HepG2 (cell line): Measurements from ENCODE around the gene GGA3. TPM values are rescaled to one million over a fixed set of nuclear protein-coding genes. Genes with fewer than 3 reads are reported as not detected.

Experiments used
- ARID4A ChIP-seq: sonication (generic); formaldehyde crosslinking; IDR thresholded peaks from 2 replicates; pipeline ENCODE4 v1.5.0; 2020; ENCODE audit warnings: mild to moderate bottlenecking, missing genetic modification reagents, borderline replicate concordance
- ATF4 ChIP-seq, 2 experiments: fragments of 450-650 bp in 1 of 2; sonication (generic) in 1 of 2; formaldehyde crosslinking; IDR thresholded peaks; 2 replicates each; pipeline versions ENCODE4 v1.5.0 to v1.8.0; 2020 to 2022; ENCODE audit warnings: mild to moderate bottlenecking in 1 of 2, missing genetic modification reagents in 1 of 2
- BRF2 ChIP-seq: sonication (generic); formaldehyde crosslinking; IDR thresholded peaks from 2 replicates; pipeline ENCODE4 v1.8.1; 2022; ENCODE audit warnings: mild to moderate bottlenecking, missing genetic modification reagents
- GATA4 ChIP-seq: sonication (generic); IDR thresholded peaks from 2 replicates; pipeline ENCODE4 v1.6.1; 2016; ENCODE audit warnings: antibody characterized with exemption, low read depth, borderline replicate concordance
- NFAT5 ChIP-seq: sonication (generic); formaldehyde crosslinking; IDR thresholded peaks from 2 replicates; pipeline ENCODE4 v1.4.0; 2020; ENCODE audit warnings: missing genetic modification reagents
- PHF21A ChIP-seq: sonication (generic); formaldehyde crosslinking; IDR thresholded peaks from 2 replicates; pipeline ENCODE4 v1.5.0; 2020; ENCODE audit warnings: mild to moderate bottlenecking, missing genetic modification reagents
- SRY ChIP-seq: sonication (generic); formaldehyde crosslinking; IDR thresholded peaks from 2 replicates; pipeline ENCODE4 v1.8.0; 2022; ENCODE audit warnings: mild to moderate bottlenecking, missing genetic modification reagents
- SYNCRIP ChIP-seq: fragments of 200-400 bp; formaldehyde crosslinking; IDR thresholded peaks from 2 replicates; pipeline ENCODE4 v1.6.1; 2018; ENCODE audit warnings: mild to moderate bottlenecking, low read depth, low read length; ENCODE audit not compliant: insufficient read depth
- TCF12 ChIP-seq, 2 experiments: fragments of 450-650 bp in 1 of 2; sonication (generic) in 1 of 2; formaldehyde crosslinking in 1 of 2; IDR thresholded peaks; 2 replicates each; pipeline versions ENCODE4 v1.6.1 to v1.8.0; 2017 to 2022; ENCODE audit warnings: antibody characterized with exemption in 1 of 2, mild to moderate bottlenecking in 1 of 2, missing genetic modification reagents in 1 of 2, moderate library complexity in 1 of 2
- ZNF354B ChIP-seq: sonication (generic); formaldehyde crosslinking; IDR thresholded peaks from 2 replicates; pipeline ENCODE4 v1.8.0; 2022; ENCODE audit warnings: mild to moderate bottlenecking, missing genetic modification reagents
- ZNF430 ChIP-seq: sonication (generic); formaldehyde crosslinking; IDR thresholded peaks from 2 replicates; pipeline ENCODE4 v1.9.0; 2021; ENCODE audit warnings: mild to moderate bottlenecking, missing genetic modification reagents
- ZNF883 ChIP-seq: sonication (generic); formaldehyde crosslinking; IDR thresholded peaks from 2 replicates; pipeline ENCODE4 v1.5.1; 2020; ENCODE audit warnings: mild to moderate bottlenecking, missing genetic modification reagents; ENCODE audit errors: not compliant biosample characterization
- polyA plus RNA-seq, 8 experiments: library from polyadenylated mRNA; depleted of rRNA in 3 of 8; stranded (reverse) in 7 of 8; unstranded in 1 of 8; fragments of >200 nt; fragmentation: Illumina TruSeq in 4 of 8; extraction: Trizol in 4 of 8; gene quantifications; 2 replicates each; pipeline versions ENCODE4 v1.2.1 to v1.2.3, GENCODE V29; 2011 to 2016; ENCODE audit warnings: low read depth in 4 of 8, missing spikeins in 1 of 8, mixed read lengths in 1 of 8; ENCODE audit not compliant: insufficient read depth in 1 of 8
- total RNA-seq, 5 experiments: library from RNA; depleted of rRNA; stranded (reverse); fragments of >200 nt; fragmentation: Illumina TruSeq; extraction: Trizol; gene quantifications; 2 replicates each; pipeline ENCODE4 v1.2.3, GENCODE V29; 2016; ENCODE audit warnings: low read depth in 1 of 5
- TF ChIP-seq, protein P1 (sequence below): sonication (generic); formaldehyde crosslinking; IDR thresholded peaks from 2 replicates; pipeline ENCODE4 v1.5.0; 2020; ENCODE audit warnings: mild to moderate bottlenecking, missing genetic modification reagents, borderline replicate concordance

Gene GGA3
- total and polyA plus RNA-seq, 2 of the 13 experiments (the other 11 are each of a cell fraction or from before 2014, with no cell fraction given): 28.4 to 43.7 TPM

DNA sequence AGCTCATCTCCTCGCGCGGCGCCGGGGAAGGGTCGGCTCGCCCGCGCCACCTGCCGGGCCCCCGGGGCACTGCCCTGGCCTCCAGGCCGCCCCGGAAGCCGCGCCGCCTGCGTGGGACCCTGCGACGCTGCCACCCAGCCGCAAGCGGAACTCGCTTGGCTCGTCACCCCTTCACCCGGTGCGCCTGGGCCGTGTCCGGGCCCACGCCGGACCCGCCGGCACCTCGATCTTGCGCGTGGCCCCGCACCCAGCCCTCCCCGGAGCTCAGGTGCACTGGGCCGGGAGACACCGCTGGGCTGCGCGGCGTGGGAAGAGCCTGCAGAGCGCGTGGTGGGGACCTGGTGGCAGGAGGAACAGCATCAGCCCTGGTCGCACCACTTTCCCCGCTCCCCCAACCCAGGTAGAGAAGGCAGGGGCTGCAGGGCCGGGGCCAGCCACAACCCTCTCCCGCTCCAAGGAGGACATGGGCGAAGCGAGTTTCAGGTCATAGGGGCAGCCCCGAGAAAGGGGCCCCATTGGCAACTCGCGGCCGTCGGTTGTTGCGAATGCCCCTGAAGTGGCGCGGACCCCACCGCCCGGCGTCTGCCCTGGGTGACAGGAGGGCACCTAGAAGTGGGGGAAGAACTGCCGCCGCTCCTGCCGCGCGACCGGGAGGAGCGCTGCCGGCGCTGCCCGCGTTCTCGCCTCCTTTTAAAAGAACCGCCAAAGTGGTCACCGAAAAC, 10.0 kb upstream of the GGA3 start (continued):
- TF ChIP-seq NFAT5 (CRISPR knock-in tag): peak; percentile 60; the same call in 1 of the 2 replicates
- no peak for TF ChIP-seq BRF2
- no peak for TF ChIP-seq ZNF430 (CRISPR knock-in tag)
- no peak; a peak in 1 of 4 replicates for TF ChIP-seq ATF4 (CRISPR knock-in tag; IDR thresholded peaks at IDR 0.05)
- TF ChIP-seq, protein P1, sequence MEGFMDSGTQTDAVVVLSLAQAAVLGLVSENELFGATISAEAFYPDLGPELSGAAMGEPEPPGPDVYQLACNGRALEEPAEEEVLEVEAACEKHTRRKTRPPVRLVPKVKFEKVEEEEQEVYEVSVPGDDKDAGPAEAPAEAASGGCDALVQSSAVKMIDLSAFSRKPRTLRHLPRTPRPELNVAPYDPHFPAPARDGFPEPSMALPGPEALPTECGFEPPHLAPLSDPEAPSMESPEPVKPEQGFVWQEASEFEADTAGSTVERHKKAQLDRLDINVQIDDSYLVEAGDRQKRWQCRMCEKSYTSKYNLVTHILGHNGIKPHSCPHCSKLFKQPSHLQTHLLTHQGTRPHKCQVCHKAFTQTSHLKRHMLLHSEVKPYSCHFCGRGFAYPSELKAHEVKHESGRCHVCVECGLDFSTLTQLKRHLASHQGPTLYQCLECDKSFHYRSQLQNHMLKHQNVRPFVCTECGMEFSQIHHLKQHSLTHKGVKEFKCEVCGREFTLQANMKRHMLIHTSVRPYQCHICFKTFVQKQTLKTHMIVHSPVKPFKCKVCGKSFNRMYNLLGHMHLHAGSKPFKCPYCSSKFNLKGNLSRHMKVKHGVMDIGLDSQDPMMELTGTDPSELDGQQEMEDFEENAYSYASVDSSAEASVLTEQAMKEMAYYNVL (CRISPR knock-in tag): peak; percentile 86
- no peak for TF ChIP-seq TCF12 (IDR thresholded peaks at IDR 0.05)
- peak; percentile 93 for TF ChIP-seq TCF12 (CRISPR knock-in tag; IDR thresholded peaks at IDR 0.05)
- no peak for TF ChIP-seq SYNCRIP
- TF ChIP-seq GATA4: 0 out of 2 replicates have a peak, but pooled peaks have one; percentile 29
- TF ChIP-seq ZNF883 (CRISPR knock-in tag): peak; percentile 92
- no peak; the same call in 1 of the 2 replicates for TF ChIP-seq PHF21A
- peak; percentile 73 for TF ChIP-seq ARID4A (CRISPR knock-in tag)
- TF ChIP-seq SRY (CRISPR knock-in tag): peak; percentile 50; the same call in 1 of the 2 replicates
- no peak for TF ChIP-seq ZNF354B (CRISPR knock-in tag)
